Measurements from ENCODE around the gene CEP162. TPM values are rescaled to one million over a fixed set of nuclear protein-coding genes. Genes with fewer than 3 reads are reported as not detected.

Gene CEP162
- total RNA-seq, 4 donors from 2014 or later: 15.1 to 20.9 (median 18.7) TPM

DNA sequence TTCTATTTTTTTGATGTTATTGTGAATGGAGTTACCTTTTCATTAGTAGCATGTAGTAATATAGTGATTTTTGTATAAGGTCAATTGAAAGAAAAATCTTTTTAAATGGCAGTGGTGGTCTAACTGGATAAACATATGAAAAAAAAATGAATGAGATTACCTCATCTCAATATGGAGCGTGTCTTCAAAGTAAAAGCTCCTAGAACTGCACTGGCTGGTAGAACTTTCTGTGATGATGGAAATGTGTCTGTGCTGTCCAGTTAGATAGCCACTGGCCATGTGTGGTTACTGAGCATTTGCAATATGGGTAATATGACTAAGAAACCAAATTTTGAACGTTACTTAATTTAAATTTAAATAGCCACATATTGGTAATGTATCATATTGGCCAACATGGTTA is 149.8 kb downstream of the CEP162 start:
- DNase-seq (ENCODE audit: low spot score in 2 of 2): no peak
- TF ChIP-seq POLR2A (IDR thresholded peaks at IDR 0.05) (no peak), EP300 (IDR thresholded peaks at IDR 0.05) (no peak)
- TF ChIP-seq, protein P1, sequence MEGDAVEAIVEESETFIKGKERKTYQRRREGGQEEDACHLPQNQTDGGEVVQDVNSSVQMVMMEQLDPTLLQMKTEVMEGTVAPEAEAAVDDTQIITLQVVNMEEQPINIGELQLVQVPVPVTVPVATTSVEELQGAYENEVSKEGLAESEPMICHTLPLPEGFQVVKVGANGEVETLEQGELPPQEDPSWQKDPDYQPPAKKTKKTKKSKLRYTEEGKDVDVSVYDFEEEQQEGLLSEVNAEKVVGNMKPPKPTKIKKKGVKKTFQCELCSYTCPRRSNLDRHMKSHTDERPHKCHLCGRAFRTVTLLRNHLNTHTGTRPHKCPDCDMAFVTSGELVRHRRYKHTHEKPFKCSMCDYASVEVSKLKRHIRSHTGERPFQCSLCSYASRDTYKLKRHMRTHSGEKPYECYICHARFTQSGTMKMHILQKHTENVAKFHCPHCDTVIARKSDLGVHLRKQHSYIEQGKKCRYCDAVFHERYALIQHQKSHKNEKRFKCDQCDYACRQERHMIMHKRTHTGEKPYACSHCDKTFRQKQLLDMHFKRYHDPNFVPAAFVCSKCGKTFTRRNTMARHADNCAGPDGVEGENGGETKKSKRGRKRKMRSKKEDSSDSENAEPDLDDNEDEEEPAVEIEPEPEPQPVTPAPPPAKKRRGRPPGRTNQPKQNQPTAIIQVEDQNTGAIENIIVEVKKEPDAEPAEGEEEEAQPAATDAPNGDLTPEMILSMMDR (IDR thresholded peaks at IDR 0.05): no peak
- WGBS, 2 donors: 75 to 86% methylated on average over 2 of the region's 2 CpGs
- H3K27me3 ChIP-seq: peaks cover 0 to 3% of the 10 kb centered on the region in 2 donors
- no peak overlapping the region for H3K4me3 ChIP-seq
- H3K4me1 ChIP-seq: no peaks in the 10 kb centered on the region
- H3K9me3 ChIP-seq: no peaks in the 10 kb centered on the region
- no peaks in the 10 kb centered on the region for H3K36me3 ChIP-seq
- no peak overlapping the region for H3K27ac ChIP-seq

DNA sequence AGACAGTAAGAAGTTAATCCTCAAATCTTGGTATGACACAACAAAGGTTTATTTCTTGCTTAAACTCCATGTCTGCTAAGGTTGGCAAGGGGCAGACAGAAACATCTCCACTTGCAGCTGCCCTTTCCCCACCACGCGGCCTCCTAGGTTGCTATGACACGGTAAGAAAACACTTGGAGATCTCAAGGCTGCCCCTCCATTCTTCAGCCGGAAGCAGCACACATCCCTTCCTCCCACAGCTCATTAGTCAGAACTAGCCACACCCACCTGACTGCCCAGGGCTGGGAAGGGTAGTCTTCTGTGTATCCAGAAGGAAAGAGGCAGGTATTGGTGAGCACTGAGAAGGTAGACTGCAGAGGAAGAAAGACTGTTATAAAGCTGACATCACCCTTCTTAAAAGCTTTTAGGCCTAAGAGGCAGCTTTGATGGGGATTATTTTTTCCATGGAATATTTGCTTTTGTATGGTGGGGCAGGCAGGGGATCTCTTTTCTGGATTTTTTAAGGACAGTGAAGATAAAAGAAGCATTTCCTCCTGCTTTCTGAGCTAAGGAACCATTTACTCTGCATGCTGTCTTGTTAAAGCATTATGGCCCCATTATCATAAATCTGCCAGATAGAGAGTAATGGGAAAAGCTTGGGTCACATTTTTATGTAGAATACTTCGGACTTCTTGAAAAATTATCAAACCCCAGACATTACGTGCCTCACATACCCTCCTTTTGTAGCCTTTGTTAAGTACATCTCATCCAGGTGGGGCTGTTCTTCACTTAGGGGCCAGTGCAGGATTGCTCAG is 152.3 kb downstream of the CEP162 start:
- 53 to 59% methylated on average over 6 of the region's 6 CpGs for WGBS, 2 donors
- TF ChIP-seq POLR2A (IDR thresholded peaks at IDR 0.05) (no peak), EP300 (IDR thresholded peaks at IDR 0.05) (no peak)
- TF ChIP-seq, protein P1 (IDR thresholded peaks at IDR 0.05): no peak
- no peak for DNase-seq (ENCODE audit: low spot score in 2 of 2)
- H3K36me3 ChIP-seq: no peaks in the 10 kb centered on the region
- peaks cover 0 to 6% (median 0%) of the 10 kb centered on the region in 4 donors for H3K9me3 ChIP-seq
- H3K27me3 ChIP-seq: peaks cover 0 to 3% of the 10 kb centered on the region in 2 donors
- no peak overlapping the region for H3K4me3 ChIP-seq
- no peaks in the 10 kb centered on the region for H3K4me1 ChIP-seq
- H3K27ac ChIP-seq: no peak overlapping the region

Other genes starting within 250 kb of the CEP162 start
- gene MRAP2, start 193.9 kb downstream of the CEP162 start, total RNA-seq: 1 to 10 TPM; 2.2 to 7.6 (median 4.4) TPM

All from tibial nerve (tissue), 4 donors.